Upper lobe of left lung (tissue), 6 donors: ENCODE measurements around the gene TTLL5. TPM values are rescaled to one million over a fixed set of nuclear protein-coding genes. Genes with fewer than 3 reads are reported as not detected.

ENCODE experiments used
- ATAC-seq, 2 donors: fragments of 200-7000 bp; cut with Tn5 transposase; one replicate each; pipeline ENCODE4 v1.9.1; 2022; ENCODE audit warnings: mild to moderate bottlenecking in 2 of 2, moderate library complexity in 2 of 2; ENCODE audit not compliant: low FRiP score in 2 of 2
- DNase-seq, 2 donors: peaks; one replicate each; pipeline ENCODE4 v3.0.0-alpha.2; 2019 to 2020
- H3K27ac ChIP-seq, 4 donors: fragments of 200-600 bp; sonication (generic); one replicate each; pipeline ENCODE4 v1.5.1; 2016 to 2019
- H3K27me3 ChIP-seq, 4 donors: fragments of 200-600 bp; sonication (generic); one replicate each; pipeline ENCODE4 v1.5.1; 2017 to 2019
- H3K36me3 ChIP-seq, 4 donors: fragments of 200-600 bp; sonication (generic); one replicate each; pipeline ENCODE4 v1.5.1; 2016 to 2019
- H3K4me1 ChIP-seq, 4 donors: fragments of 200-600 bp; sonication (generic); one replicate each; pipeline ENCODE4 v1.5.1; 2018 to 2019
- H3K4me3 ChIP-seq, 4 donors: fragments of 200-600 bp; sonication (generic); one replicate each; pipeline ENCODE4 v1.5.1; 2017 to 2019; ENCODE audit warnings: mild to moderate bottlenecking in 2 of 4, moderate library complexity in 1 of 4
- H3K9me3 ChIP-seq, 4 donors: fragments of 200-600 bp; sonication (generic); one replicate each; pipeline ENCODE4 v1.5.1; 2018 to 2019
- CTCF ChIP-seq, 6 experiments: fragments of 450-650 bp in 4 of 6; fragments of 200-600 bp in 2 of 6; sonication (generic) in 2 of 6; IDR thresholded peaks; one replicate each; pipeline ENCODE4 v1.5.1; 2016 to 2019; ENCODE audit warnings: antibody characterized with exemption in 6 of 6
- EP300 ChIP-seq, 4 donors: sonication (generic); formaldehyde crosslinking; IDR thresholded peaks; one replicate each; pipeline ENCODE4 v1.5.1; 2017; ENCODE audit warnings: antibody characterized with exemption in 4 of 4, control low read depth in 2 of 4
- POLR2A ChIP-seq, 4 donors: fragments of 450-650 bp; IDR thresholded peaks; one replicate each; pipeline ENCODE4 v1.5.1; 2016 to 2017; ENCODE audit warnings: antibody characterized with exemption in 4 of 4, mild to moderate bottlenecking in 2 of 4
- POLR2AphosphoS5 ChIP-seq, 2 donors: sonication (generic); formaldehyde crosslinking; IDR thresholded peaks; one replicate each; pipeline ENCODE4 v1.5.1; 2017; ENCODE audit warnings: antibody characterized with exemption in 2 of 2
- WGBS, 2 donors: methylation state at CpG; one replicate each; pipeline ENCODE4 v1.1.5; 2017 to 2018; 5-methylcytosine and 5-hydroxymethylcytosine counted together
- total RNA-seq, 6 donors: library from RNA; depleted of rRNA in 4 of 6; stranded (reverse); fragments of >200 nt in 4 of 6; gene quantifications; one replicate each; pipeline versions ENCODE4 v1.1.0 to v1.2.1, GENCODE V29; 2016 to 2021
- donor health status: DM: no; HTN: no; CAD: no; lungs with moderate emphysema.
- donor health status: DM: no; HTN: yes; CAD: no; lungs with severe emphysema.

Gene TTLL5
- total RNA-seq, 6 donors from 2014 or later, result 24.5 to 85.9 (median 33.5) TPM

DNA sequence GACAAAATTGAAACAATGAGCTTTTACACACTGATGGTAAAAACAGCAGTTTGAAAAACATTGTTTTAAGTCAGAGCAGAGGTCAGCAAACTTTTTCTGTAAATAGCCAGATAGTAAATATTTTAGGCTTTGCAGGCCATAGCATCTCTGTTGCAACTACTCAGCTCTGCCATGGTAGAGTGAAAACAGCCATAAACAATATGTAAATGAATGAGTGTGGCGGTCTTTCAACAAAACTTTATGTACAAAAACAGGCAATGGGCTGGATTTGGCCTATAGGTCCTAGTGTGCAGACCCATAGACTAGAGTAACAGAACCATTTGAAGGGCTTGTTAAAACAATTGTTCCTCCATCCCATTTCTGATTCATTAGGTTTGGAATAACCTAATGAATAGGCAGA is 205.9 kb downstream of the TTLL5 start:
- DNase-seq, result no peak
- no peaks in the 10 kb centered on the region for H3K36me3 ChIP-seq
- no peak for ATAC-seq
- TF ChIP-seq CTCF (IDR thresholded peaks at IDR 0.05) (no peak), EP300 (IDR thresholded peaks at IDR 0.05) (no peak), POLR2AphosphoS5 (IDR thresholded peaks at IDR 0.05) (no peak), POLR2A (IDR thresholded peaks at IDR 0.05) (no peak)
- no peak overlapping the region for H3K27ac ChIP-seq
- H3K4me3 ChIP-seq, result no peak overlapping the region
- no peaks in the 10 kb centered on the region for H3K9me3 ChIP-seq
- H3K27me3 ChIP-seq, result no peaks in the 10 kb centered on the region
- H3K4me1 ChIP-seq, result peaks cover 0 to 3% (median 0%) of the 10 kb centered on the region in 4 donors
- 92 to 100% methylated on average over 1 of the region's 1 CpG for WGBS, 2 donors

DNA sequence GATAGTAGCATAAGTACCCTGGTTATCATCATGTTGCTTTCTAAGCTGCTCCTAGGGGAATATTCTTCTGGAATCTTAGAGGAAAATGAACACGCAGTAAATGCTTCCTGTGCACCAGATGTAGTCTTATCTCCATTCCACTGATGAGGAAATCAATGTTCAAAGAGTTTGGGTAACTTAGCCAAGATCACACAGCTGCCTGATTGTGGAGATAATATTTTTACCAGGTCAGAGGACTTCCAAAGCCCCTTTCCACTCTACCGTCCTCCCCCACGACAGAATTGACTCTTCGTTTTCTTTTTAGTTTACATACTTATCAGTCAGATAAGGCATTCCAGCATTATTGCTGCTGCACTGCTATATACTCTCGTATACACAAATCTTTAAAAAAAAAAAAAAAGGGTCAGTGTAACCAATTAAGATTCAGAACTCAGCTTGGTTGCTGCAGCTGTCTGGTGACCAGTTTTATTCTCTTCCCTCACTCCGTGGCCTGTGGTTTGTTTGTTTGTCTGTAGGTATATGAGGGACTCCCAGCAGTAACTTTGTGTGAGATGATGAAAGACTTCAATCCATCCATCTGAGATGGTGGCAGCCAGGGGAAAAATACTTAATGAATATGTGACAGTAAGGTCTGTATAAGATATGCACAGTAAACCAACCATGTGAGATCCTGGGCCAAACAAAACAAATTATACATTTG is 210.3 kb downstream of the TTLL5 start:
- H3K36me3 ChIP-seq, result no peaks in the 10 kb centered on the region
- DNase-seq (no peak), ATAC-seq (no peak)
- H3K9me3 ChIP-seq, result no peaks in the 10 kb centered on the region
- no peak overlapping the region for H3K4me3 ChIP-seq
- 65 to 66% methylated on average over 6 of the region's 6 CpGs for WGBS, 2 donors
- TF ChIP-seq POLR2AphosphoS5 (IDR thresholded peaks at IDR 0.05) (no peak), CTCF (IDR thresholded peaks at IDR 0.05) (no peak), EP300 (IDR thresholded peaks at IDR 0.05) (no peak), POLR2A (IDR thresholded peaks at IDR 0.05) (no peak)
- H3K27ac ChIP-seq, result no peak overlapping the region
- peaks cover 0 to 3% (median 0%) of the 10 kb centered on the region in 4 donors for H3K4me1 ChIP-seq
- H3K27me3 ChIP-seq, result no peaks in the 10 kb centered on the region

GRCh38 chr14:75875958-75876357 is 214.9 kb downstream of the TTLL5 start:
- H3K4me1 ChIP-seq, result no peaks in the 10 kb centered on the region
- no peak for TF ChIP-seq POLR2A (IDR thresholded peaks at IDR 0.05)
- no peak for TF ChIP-seq EP300 (IDR thresholded peaks at IDR 0.05)
- no peak for TF ChIP-seq CTCF (IDR thresholded peaks at IDR 0.05)
- no peak for TF ChIP-seq POLR2AphosphoS5 (IDR thresholded peaks at IDR 0.05)
- ATAC-seq, result no peak

GRCh38 chr14:75876530-75876929 is 215.5 kb downstream of the TTLL5 start:
- TF ChIP-seq POLR2A (IDR thresholded peaks at IDR 0.05) (no peak), CTCF (IDR thresholded peaks at IDR 0.05) (no peak), POLR2AphosphoS5 (IDR thresholded peaks at IDR 0.05) (no peak), EP300 (IDR thresholded peaks at IDR 0.05) (no peak)
- Histone ChIP-seq H3K27ac (no peak overlapping the region), H3K4me3 (no peak overlapping the region), H3K27me3 (no peaks in the 10 kb centered on the region), H3K36me3 (no peaks in the 10 kb centered on the region), H3K4me1 (no peaks in the 10 kb centered on the region), H3K9me3 (no peaks in the 10 kb centered on the region)
- WGBS, 2 donors, result 68 to 79% methylated on average over 3 of the region's 3 CpGs
- ATAC-seq (peak in 1 of 2 donors; percentile 29), DNase-seq (no peak)

More at GRCh38 chr14:75875958-75876357, 214.9 kb downstream of the TTLL5 start:
- no peaks in the 10 kb centered on the region for H3K27me3 ChIP-seq
- H3K36me3 ChIP-seq, result no peaks in the 10 kb centered on the region
- no peak for DNase-seq
- H3K9me3 ChIP-seq, result no peaks in the 10 kb centered on the region
- H3K27ac ChIP-seq, result no peak overlapping the region
- no peak overlapping the region for H3K4me3 ChIP-seq
- 53 to 85% methylated on average over 1 of the region's 1 CpG for WGBS, 2 donors

GRCh38 chr14:75877292-75877691 is 216.2 kb downstream of the TTLL5 start:
- peak in 1 of 2 donors; percentile 48 for ATAC-seq
- WGBS, 2 donors, result 83 to 85% methylated on average over 1 of the region's 1 CpG
- Histone ChIP-seq H3K4me3 (no peak overlapping the region), H3K36me3 (no peaks in the 10 kb centered on the region), H3K27me3 (no peaks in the 10 kb centered on the region), H3K27ac (no peak overlapping the region), H3K9me3 (no peaks in the 10 kb centered on the region), H3K4me1 (no peaks in the 10 kb centered on the region)
- no peak for DNase-seq
- no peak for TF ChIP-seq POLR2A (IDR thresholded peaks at IDR 0.05)
- TF ChIP-seq CTCF (IDR thresholded peaks at IDR 0.05), result no peak
- TF ChIP-seq EP300 (IDR thresholded peaks at IDR 0.05), result no peak
- no peak for TF ChIP-seq POLR2AphosphoS5 (IDR thresholded peaks at IDR 0.05)
